K562 (cell line): Measurements from ENCODE around the gene ADAP1.

Source experiments
- CHD1 ChIP-seq: fragments of 200-600 bp; sonication (generic); IDR thresholded peaks from one replicate; pipeline ENCODE4 v1.6.1; 2012; ENCODE audit warnings: mild to moderate bottlenecking, moderate library complexity, low read length, inconsistent platforms
- CREM ChIP-seq: IDR thresholded peaks from 2 replicates; pipeline ENCODE4 v1.6.1; 2014; ENCODE audit warnings: antibody characterized with exemption, low read depth
- EZH2 ChIP-seq: IDR thresholded peaks from 2 replicates; pipeline ENCODE4 v1.6.1; 2012; ENCODE audit warnings: low read depth, mild to moderate bottlenecking, inconsistent platforms, low read length, borderline replicate concordance
- FOXJ3 ChIP-seq: sonication (generic); formaldehyde crosslinking; IDR thresholded peaks from 2 replicates; pipeline ENCODE4 v1.4.0; 2020; ENCODE audit warnings: mild to moderate bottlenecking, missing genetic modification reagents
- GABPA ChIP-seq: fragments of 200-800 bp; sonication (Bioruptor generic); conservative IDR thresholded peaks from 2 replicates; pipeline ENCODE4 v1.6.1; 2016; ENCODE audit warnings: low read depth, missing genetic modification characterization, missing compliant biosample characterization
- IRF2 ChIP-seq: sonication (generic); formaldehyde crosslinking; IDR thresholded peaks from 2 replicates; pipeline ENCODE4 v1.8.1; 2022; ENCODE audit warnings: mild to moderate bottlenecking, missing genetic modification reagents
- MEF2D ChIP-seq: conservative IDR thresholded peaks from 2 replicates; pipeline ENCODE4 v1.6.1; 2016; ENCODE audit warnings: low read depth, missing genetic modification characterization, missing compliant biosample characterization
- POLR2AphosphoS5 ChIP-seq: IDR thresholded peaks from 2 replicates; pipeline ENCODE4 v1.6.1; 2011; ENCODE audit warnings: mild to moderate bottlenecking, low read depth, low read length, moderate library complexity; ENCODE audit not compliant: control insufficient read depth, insufficient read depth
- ZKSCAN8 ChIP-seq: fragments of 200-800 bp; sonication (Bioruptor generic); IDR thresholded peaks from 2 replicates; pipeline ENCODE4 v1.6.1; 2016; ENCODE audit warnings: missing genetic modification characterization, missing compliant biosample characterization
- TF ChIP-seq, protein P1 (sequence below): fragments of 250-450 bp; sonication (Bioruptor Pico); IDR thresholded peaks from 2 replicates; pipeline ENCODE4 v1.8.0; 2021; ENCODE audit warnings: borderline replicate concordance, mild to moderate bottlenecking, moderate library complexity; ENCODE audit not compliant: poor library complexity, severe bottlenecking
- TF ChIP-seq, protein P2 (sequence below), 2 experiments: fragments of 450-650 bp in 1 of 2; sonication (generic) in 1 of 2; formaldehyde crosslinking in 1 of 2; IDR thresholded peaks; 2 replicates each; pipeline versions ENCODE4 v1.7.1 to v1.9.0; 2016 to 2022; ENCODE audit warnings: inconsistent platforms in 1 of 2, mild to moderate bottlenecking in 1 of 2, missing genetic modification reagents in 1 of 2
- TF ChIP-seq, protein P3 (sequence below): sonication (generic); formaldehyde crosslinking; IDR thresholded peaks from 2 replicates; pipeline ENCODE4 v1.8.0; 2022; ENCODE audit warnings: mild to moderate bottlenecking, low read depth, missing genetic modification reagents

DNA sequence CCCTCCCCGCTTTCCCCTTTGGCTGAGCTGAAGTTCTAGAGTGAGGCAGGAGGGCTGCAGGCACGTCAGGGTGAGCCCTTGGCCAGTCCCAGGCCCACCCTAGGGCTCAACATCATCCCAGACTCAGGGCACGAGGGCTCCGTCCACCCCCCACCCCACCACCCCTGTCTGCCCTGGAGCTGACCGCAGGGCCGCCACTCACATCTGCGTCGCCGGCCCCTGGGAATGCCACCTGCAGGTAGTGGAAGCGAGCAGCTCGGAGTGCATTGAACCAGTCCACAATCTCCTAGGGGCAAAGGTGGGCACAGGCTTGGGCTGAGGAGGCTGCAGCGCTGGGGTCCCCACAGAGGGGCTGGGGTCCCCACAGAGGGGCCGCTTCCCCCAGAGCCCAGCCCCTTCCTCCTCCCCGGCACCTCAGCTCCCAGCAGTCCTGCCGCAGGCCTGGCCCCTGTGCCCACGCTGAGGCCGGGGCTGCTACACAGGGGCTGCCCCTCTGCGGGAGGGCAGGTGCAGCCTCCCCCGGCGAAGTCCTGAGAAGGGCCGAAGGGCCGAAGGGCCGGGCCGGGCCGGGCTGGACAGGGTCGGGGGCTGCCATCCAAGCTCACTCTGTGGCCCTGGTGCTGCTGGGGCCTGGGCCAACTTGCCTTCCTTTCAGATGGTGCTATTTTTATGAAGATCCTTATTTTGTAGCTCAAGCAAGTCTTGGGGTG lies 54.0 kb downstream of the ADAP1 start:
- TF ChIP-seq CREM, result no peak
- no peak for TF ChIP-seq ZKSCAN8 (CRISPR knock-in tag)
- TF ChIP-seq EZH2, result no peak
- TF ChIP-seq MEF2D (tag), result no peak
- no peak for TF ChIP-seq FOXJ3 (CRISPR knock-in tag)
- no peak for TF ChIP-seq IRF2 (CRISPR knock-in tag)
- TF ChIP-seq, protein P1, sequence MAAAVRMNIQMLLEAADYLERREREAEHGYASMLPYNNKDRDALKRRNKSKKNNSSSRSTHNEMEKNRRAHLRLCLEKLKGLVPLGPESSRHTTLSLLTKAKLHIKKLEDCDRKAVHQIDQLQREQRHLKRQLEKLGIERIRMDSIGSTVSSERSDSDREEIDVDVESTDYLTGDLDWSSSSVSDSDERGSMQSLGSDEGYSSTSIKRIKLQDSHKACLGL (CRISPR knock-in tag), result no peak
- TF ChIP-seq, protein P2, sequence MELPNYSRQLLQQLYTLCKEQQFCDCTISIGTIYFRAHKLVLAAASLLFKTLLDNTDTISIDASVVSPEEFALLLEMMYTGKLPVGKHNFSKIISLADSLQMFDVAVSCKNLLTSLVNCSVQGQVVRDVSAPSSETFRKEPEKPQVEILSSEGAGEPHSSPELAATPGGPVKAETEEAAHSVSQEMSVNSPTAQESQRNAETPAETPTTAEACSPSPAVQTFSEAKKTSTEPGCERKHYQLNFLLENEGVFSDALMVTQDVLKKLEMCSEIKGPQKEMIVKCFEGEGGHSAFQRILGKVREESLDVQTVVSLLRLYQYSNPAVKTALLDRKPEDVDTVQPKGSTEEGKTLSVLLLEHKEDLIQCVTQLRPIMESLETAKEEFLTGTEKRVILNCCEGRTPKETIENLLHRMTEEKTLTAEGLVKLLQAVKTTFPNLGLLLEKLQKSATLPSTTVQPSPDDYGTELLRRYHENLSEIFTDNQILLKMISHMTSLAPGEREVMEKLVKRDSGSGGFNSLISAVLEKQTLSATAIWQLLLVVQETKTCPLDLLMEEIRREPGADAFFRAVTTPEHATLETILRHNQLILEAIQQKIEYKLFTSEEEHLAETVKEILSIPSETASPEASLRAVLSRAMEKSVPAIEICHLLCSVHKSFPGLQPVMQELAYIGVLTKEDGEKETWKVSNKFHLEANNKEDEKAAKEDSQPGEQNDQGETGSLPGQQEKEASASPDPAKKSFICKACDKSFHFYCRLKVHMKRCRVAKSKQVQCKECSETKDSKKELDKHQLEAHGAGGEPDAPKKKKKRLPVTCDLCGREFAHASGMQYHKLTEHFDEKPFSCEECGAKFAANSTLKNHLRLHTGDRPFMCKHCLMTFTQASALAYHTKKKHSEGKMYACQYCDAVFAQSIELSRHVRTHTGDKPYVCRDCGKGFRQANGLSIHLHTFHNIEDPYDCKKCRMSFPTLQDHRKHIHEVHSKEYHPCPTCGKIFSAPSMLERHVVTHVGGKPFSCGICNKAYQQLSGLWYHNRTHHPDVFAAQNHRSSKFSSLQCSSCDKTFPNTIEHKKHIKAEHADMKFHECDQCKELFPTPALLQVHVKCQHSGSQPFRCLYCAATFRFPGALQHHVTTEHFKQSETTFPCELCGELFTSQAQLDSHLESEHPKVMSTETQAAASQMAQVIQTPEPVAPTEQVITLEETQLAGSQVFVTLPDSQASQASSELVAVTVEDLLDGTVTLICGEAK (IDR thresholded peaks at IDR 0.05), result no peak
- TF ChIP-seq, protein P2 (CRISPR knock-in tag; IDR thresholded peaks at IDR 0.05), result no peak
- TF ChIP-seq, protein P3, sequence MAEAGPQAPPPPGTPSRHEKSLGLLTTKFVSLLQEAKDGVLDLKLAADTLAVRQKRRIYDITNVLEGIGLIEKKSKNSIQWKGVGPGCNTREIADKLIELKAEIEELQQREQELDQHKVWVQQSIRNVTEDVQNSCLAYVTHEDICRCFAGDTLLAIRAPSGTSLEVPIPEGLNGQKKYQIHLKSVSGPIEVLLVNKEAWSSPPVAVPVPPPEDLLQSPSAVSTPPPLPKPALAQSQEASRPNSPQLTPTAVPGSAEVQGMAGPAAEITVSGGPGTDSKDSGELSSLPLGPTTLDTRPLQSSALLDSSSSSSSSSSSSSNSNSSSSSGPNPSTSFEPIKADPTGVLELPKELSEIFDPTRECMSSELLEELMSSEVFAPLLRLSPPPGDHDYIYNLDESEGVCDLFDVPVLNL (CRISPR knock-in tag), result no peak
- TF ChIP-seq GABPA, result no peak
- TF ChIP-seq POLR2AphosphoS5, result no peak
- TF ChIP-seq CHD1, result no peak
